ENCODE measurements around the gene PRKAG2.

Gene PRKAG2

GRCh38 chr7:151852486-151853396 is 24.2 kb downstream of the PRKAG2 start:
- H3K79me2 ChIP-seq (ENCODE audit: insufficient read depth, low read length): no peaks in the 10 kb centered on the region
- H3K27me3 ChIP-seq (ENCODE audit: insufficient read depth, low read length, poor library complexity, severe bottlenecking): no peaks in the 10 kb centered on the region
- H3F3A ChIP-seq (ENCODE audit: low read depth): no peaks in the 10 kb centered on the region
- H3K4me2 ChIP-seq (ENCODE audit: low read depth, low read length, poor library complexity, severe bottlenecking): no peak overlapping the region
- H3K9ac ChIP-seq (ENCODE audit: low read depth, low read length, poor library complexity, severe bottlenecking): no peak overlapping the region
- H2AFZ ChIP-seq (ENCODE audit: low read length): no peak overlapping the region
- H3K9me2 ChIP-seq (replicated peaks; ENCODE audit: low read depth, low read length): no peaks in the 10 kb centered on the region
- H3K4me3 ChIP-seq (ENCODE audit: low read length, poor library complexity, severe bottlenecking): no peak overlapping the region
- no peaks in the 10 kb centered on the region for H4K20me1 ChIP-seq (ENCODE audit: insufficient read depth, low read length, poor library complexity, severe bottlenecking)
- H3K4me1 ChIP-seq (ENCODE audit: insufficient read depth, low read length, poor library complexity, severe bottlenecking): no peaks in the 10 kb centered on the region
- TF ChIP-seq CTCF (conservative IDR thresholded peaks at IDR 0.05; ENCODE audit: low read length): no peak
- TF ChIP-seq EZH2phosphoT487 (IDR thresholded peaks at IDR 0.05; ENCODE audit: borderline replicate concordance): no peak
- no peaks in the 10 kb centered on the region for H3K9me3 ChIP-seq (ENCODE audit: insufficient read depth, low read depth, low read length)
- H3K36me3 ChIP-seq (ENCODE audit: insufficient read depth, low read length): no peaks in the 10 kb centered on the region

GRCh38 chr7:151851782-151852181 is 25.1 kb downstream of the PRKAG2 start:
- Histone ChIP-seq H3K9me3 (ENCODE audit: insufficient read depth, low read depth, low read length) (no peaks in the 10 kb centered on the region), H2AFZ (ENCODE audit: low read length) (no peak overlapping the region), H4K20me1 (ENCODE audit: insufficient read depth, low read length, poor library complexity, severe bottlenecking) (no peaks in the 10 kb centered on the region), H3K4me2 (ENCODE audit: low read depth, low read length, poor library complexity, severe bottlenecking) (no peak overlapping the region), H3K36me3 (ENCODE audit: insufficient read depth, low read length) (no peaks in the 10 kb centered on the region), H3K27me3 (ENCODE audit: insufficient read depth, low read length, poor library complexity, severe bottlenecking) (no peaks in the 10 kb centered on the region), H3F3A (ENCODE audit: low read depth) (no peaks in the 10 kb centered on the region), H3K79me2 (ENCODE audit: insufficient read depth, low read length) (no peaks in the 10 kb centered on the region), H3K4me1 (ENCODE audit: insufficient read depth, low read length, poor library complexity, severe bottlenecking) (no peaks in the 10 kb centered on the region), H3K9me2 (replicated peaks; ENCODE audit: low read depth, low read length) (no peaks in the 10 kb centered on the region), H3K4me3 (ENCODE audit: low read length, poor library complexity, severe bottlenecking) (no peak overlapping the region), H3K9ac (ENCODE audit: low read depth, low read length, poor library complexity, severe bottlenecking) (no peak overlapping the region)
- no peak for TF ChIP-seq EZH2phosphoT487 (IDR thresholded peaks at IDR 0.05; ENCODE audit: borderline replicate concordance)
- TF ChIP-seq CTCF (conservative IDR thresholded peaks at IDR 0.05; ENCODE audit: low read length): no peak

- H3F3A ChIP-seq (ENCODE audit: low read depth): no peaks in the 10 kb centered on the region
- H2AFZ ChIP-seq (ENCODE audit: low read length): no peak overlapping the region
- H3K36me3 ChIP-seq (ENCODE audit: insufficient read depth, low read length): no peaks in the 10 kb centered on the region
- TF ChIP-seq EZH2phosphoT487 (IDR thresholded peaks at IDR 0.05; ENCODE audit: borderline replicate concordance): no peak
- TF ChIP-seq CTCF (conservative IDR thresholded peaks at IDR 0.05; ENCODE audit: low read length): no peak
- H3K9me3 ChIP-seq (ENCODE audit: insufficient read depth, low read depth, low read length): no peaks in the 10 kb centered on the region
- no peaks in the 10 kb centered on the region for H4K20me1 ChIP-seq (ENCODE audit: insufficient read depth, low read length, poor library complexity, severe bottlenecking)
- H3K9ac ChIP-seq (ENCODE audit: low read depth, low read length, poor library complexity, severe bottlenecking): no peak overlapping the region
- H3K79me2 ChIP-seq (ENCODE audit: insufficient read depth, low read length): no peaks in the 10 kb centered on the region
- no peak overlapping the region for H3K4me3 ChIP-seq (ENCODE audit: low read length, poor library complexity, severe bottlenecking)
- no peaks in the 10 kb centered on the region for H3K4me1 ChIP-seq (ENCODE audit: insufficient read depth, low read length, poor library complexity, severe bottlenecking)
- H3K27me3 ChIP-seq (ENCODE audit: insufficient read depth, low read length, poor library complexity, severe bottlenecking): no peaks in the 10 kb centered on the region
- no peaks in the 10 kb centered on the region for H3K9me2 ChIP-seq (replicated peaks; ENCODE audit: low read depth, low read length)
- no peak overlapping the region for H3K4me2 ChIP-seq (ENCODE audit: low read depth, low read length, poor library complexity, severe bottlenecking)
These were observed 25.7 kb downstream of the PRKAG2 start for GRCh38 chr7:151851145-151851751.
